OCI-LY7 (cell line): Measurements from ENCODE around the gene CNOT6L. TPM values are rescaled to one million over a fixed set of nuclear protein-coding genes. Genes with fewer than 3 reads are reported as not detected.
A peak's percentile ranks its signal among the peaks of the same experiment; 100 is the strongest.

Source experiments
- BruUV-seq: library from RNA; stranded (reverse); fragments of 400-500 nt; replicated peaks from 2 replicates; lab custom pipeline; 2021; lab: Mats Ljungman, UMichigan
- CTCF ChIA-PET: fragments of 300-600 bp; sonication (Branson Sonifier 250); formaldehyde crosslinking; loops from one replicate; lab custom pipeline; 2022; ENCODE audit warnings: antibody characterized with exemption; ENCODE audit not compliant: unreplicated experiment; lab: Charles Lee
- POLR2A ChIA-PET: fragments of 300-600 bp; sonication (Branson Sonifier 250); formaldehyde crosslinking; loops from one replicate; lab custom pipeline; 2022; ENCODE audit warnings: antibody characterized with exemption; lab: Charles Lee
- DNase-seq: peaks from one replicate; pipeline ENCODE4 v3.0.0-alpha.2; 2015; ENCODE audit warnings: low spot score
- H2AFZ ChIP-seq: fragments of 200-600 bp; sonication (generic), shearing (Covaris generic); 2 replicates; pipeline ENCODE4 v1.6.1; 2014; ENCODE audit warnings: mild to moderate bottlenecking, antibody characterized with exemption, low read length, moderate library complexity
- H3K27ac ChIP-seq: fragments of 200-600 bp; sonication (generic); 2 replicates; pipeline ENCODE4 v1.5.1; 2014; ENCODE audit warnings: mixed run types, low read depth, mild to moderate bottlenecking, moderate library complexity, low read length, inconsistent platforms; ENCODE audit not compliant: poor library complexity, severe bottlenecking
- H3K36me3 ChIP-seq: fragments of 200-600 bp; sonication (generic); 2 replicates; pipeline ENCODE4 v1.6.1; 2014; ENCODE audit warnings: mild to moderate bottlenecking, antibody characterized with exemption, low read length, moderate library complexity, mixed read lengths; ENCODE audit not compliant: insufficient read depth
- H3K4me1 ChIP-seq: fragments of 200-600 bp; sonication (generic); 2 replicates; pipeline ENCODE4 v1.5.1; 2014; ENCODE audit warnings: mild to moderate bottlenecking, low read length; ENCODE audit not compliant: insufficient read depth, poor library complexity, severe bottlenecking
- H3K4me2 ChIP-seq: fragments of 200-600 bp; sonication (generic); 2 replicates; pipeline ENCODE4 v1.6.1; 2014; ENCODE audit warnings: mild to moderate bottlenecking, low read length
- H3K4me3 ChIP-seq: fragments of 200-600 bp; sonication (generic); 2 replicates; pipeline ENCODE4 v1.5.1; 2014; ENCODE audit warnings: mild to moderate bottlenecking, low read depth, low read length; ENCODE audit not compliant: poor library complexity, severe bottlenecking
- H3K79me2 ChIP-seq: fragments of 200-600 bp; sonication (generic); 2 replicates; pipeline ENCODE4 v1.6.1; 2016; ENCODE audit warnings: low read depth, mild to moderate bottlenecking, low read length, moderate library complexity, mixed read lengths; ENCODE audit not compliant: insufficient read depth
- H3K9me2 ChIP-seq: fragments of 200-600 bp; sonication (generic); 2 replicates; pipeline ENCODE4 v1.6.1; 2016; ENCODE audit warnings: mild to moderate bottlenecking, low read length, mixed read lengths; ENCODE audit not compliant: insufficient read depth
- H3K9me3 ChIP-seq: fragments of 200-600 bp; sonication (generic); 2 replicates; pipeline ENCODE4 v1.6.1; 2014; ENCODE audit warnings: mild to moderate bottlenecking, mixed run types, low read length, mixed read lengths
- H4K20me1 ChIP-seq: fragments of 200-600 bp; sonication (generic); 2 replicates; pipeline ENCODE4 v1.6.1; 2014; ENCODE audit warnings: mild to moderate bottlenecking, antibody characterized with exemption, low read length, moderate library complexity, mixed read lengths; ENCODE audit not compliant: insufficient read depth
- EZH2phosphoT487 ChIP-seq: fragments of 200-600 bp; sonication (generic); IDR thresholded peaks from 2 replicates; pipeline ENCODE4 v1.6.1; 2018; ENCODE audit warnings: low read depth, borderline replicate concordance, mild to moderate bottlenecking, mixed run types, antibody characterized with exemption, low read length, moderate library complexity, mixed read lengths
- intact Hi-C: fragments of 100-400 bp; cut with micrococcal nuclease; formaldehyde crosslinking; loops from one replicate; pipeline ENCODE4 v1.10.0; 2022; ENCODE audit not compliant: unreplicated experiment
- total RNA-seq, 2 experiments: library from RNA; depleted of rRNA in 1 of 2; stranded (reverse); fragments of >200 nt in 1 of 2; shearing (Covaris generic) in 1 of 2; gene quantifications; 2 replicates each; pipeline ENCODE4 v1.2.3, GENCODE V29; 2014 to 2022
- TF ChIP-seq, protein P1 (sequence below): fragments of 200-600 bp; sonication (generic); conservative IDR thresholded peaks from 2 replicates; pipeline ENCODE4 v1.5.1; 2014; ENCODE audit warnings: mild to moderate bottlenecking, antibody characterized with exemption, low read length, moderate library complexity, mixed read lengths

Gene CNOT6L
- total RNA-seq, 2 experiments from 2014 or later: 21.4 to 112 TPM

GRCh38 chr4:77712675-77713074 is 106.5 kb downstream of the CNOT6L start:
- peaks cover 43% of the 10 kb centered on the region for H3K36me3 ChIP-seq
- no peak overlapping the region for H3K4me2 ChIP-seq
- H3K9me2 ChIP-seq: no peaks in the 10 kb centered on the region
- no peak overlapping the region for H2AFZ ChIP-seq
- H3K4me3 ChIP-seq: no peak overlapping the region
- no peak overlapping the region for H3K27ac ChIP-seq
- no TSS peak for BruUV-seq
- no peak for DNase-seq
- intact Hi-C loops: no loop called here
- ChIA-PET CTCF (no interaction called here), POLR2A (interaction anchor here (0.5 kb wide), 1 partner anchor 33 kb away, joined by 3 read pairs; no protein-coding TSS in a partner anchor)
- no peaks in the 10 kb centered on the region for H3K79me2 ChIP-seq
- no peaks in the 10 kb centered on the region for H3K9me3 ChIP-seq
- H4K20me1 ChIP-seq: no peaks in the 10 kb centered on the region
- H3K4me1 ChIP-seq: peaks cover 9% of the 10 kb centered on the region
- TF ChIP-seq EZH2phosphoT487: no peak
- TF ChIP-seq, protein P1, sequence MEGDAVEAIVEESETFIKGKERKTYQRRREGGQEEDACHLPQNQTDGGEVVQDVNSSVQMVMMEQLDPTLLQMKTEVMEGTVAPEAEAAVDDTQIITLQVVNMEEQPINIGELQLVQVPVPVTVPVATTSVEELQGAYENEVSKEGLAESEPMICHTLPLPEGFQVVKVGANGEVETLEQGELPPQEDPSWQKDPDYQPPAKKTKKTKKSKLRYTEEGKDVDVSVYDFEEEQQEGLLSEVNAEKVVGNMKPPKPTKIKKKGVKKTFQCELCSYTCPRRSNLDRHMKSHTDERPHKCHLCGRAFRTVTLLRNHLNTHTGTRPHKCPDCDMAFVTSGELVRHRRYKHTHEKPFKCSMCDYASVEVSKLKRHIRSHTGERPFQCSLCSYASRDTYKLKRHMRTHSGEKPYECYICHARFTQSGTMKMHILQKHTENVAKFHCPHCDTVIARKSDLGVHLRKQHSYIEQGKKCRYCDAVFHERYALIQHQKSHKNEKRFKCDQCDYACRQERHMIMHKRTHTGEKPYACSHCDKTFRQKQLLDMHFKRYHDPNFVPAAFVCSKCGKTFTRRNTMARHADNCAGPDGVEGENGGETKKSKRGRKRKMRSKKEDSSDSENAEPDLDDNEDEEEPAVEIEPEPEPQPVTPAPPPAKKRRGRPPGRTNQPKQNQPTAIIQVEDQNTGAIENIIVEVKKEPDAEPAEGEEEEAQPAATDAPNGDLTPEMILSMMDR: no peak

DNA sequence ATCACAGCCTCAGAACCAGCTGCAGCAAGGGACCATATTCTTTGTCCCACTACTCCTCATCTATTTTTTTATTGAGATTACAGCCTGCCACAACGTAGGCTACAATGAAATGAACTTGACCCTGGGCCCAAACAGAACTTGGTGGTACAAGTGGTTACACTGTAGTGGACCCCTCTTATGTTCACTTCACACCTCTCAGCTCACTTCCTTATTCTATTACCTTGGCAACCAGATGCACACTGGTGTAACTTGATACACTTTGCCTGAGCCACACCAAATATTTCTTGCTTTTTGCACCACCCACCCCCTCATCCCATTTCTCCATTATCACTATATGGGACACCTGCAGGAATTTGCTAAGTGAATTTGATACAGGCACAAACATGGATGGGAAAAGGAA is 107.7 kb downstream of the CNOT6L start:
- intact Hi-C loops: no loop called here
- peaks cover 34% of the 10 kb centered on the region for H3K36me3 ChIP-seq
- H3K4me1 ChIP-seq: peaks cover 9% of the 10 kb centered on the region
- no peak overlapping the region for H2AFZ ChIP-seq
- no TSS peak for BruUV-seq
- ChIA-PET CTCF (no interaction called here), POLR2A (no interaction called here)
- no peak overlapping the region for H3K27ac ChIP-seq
- no peaks in the 10 kb centered on the region for H3K9me3 ChIP-seq
- no peak overlapping the region for H3K4me3 ChIP-seq
- no peak overlapping the region for H3K4me2 ChIP-seq
- H4K20me1 ChIP-seq: no peaks in the 10 kb centered on the region
- TF ChIP-seq, protein P1: no peak
- no peak for TF ChIP-seq EZH2phosphoT487
- no peaks in the 10 kb centered on the region for H3K9me2 ChIP-seq
- no peaks in the 10 kb centered on the region for H3K79me2 ChIP-seq
- peak; percentile 16 for DNase-seq

DNA sequence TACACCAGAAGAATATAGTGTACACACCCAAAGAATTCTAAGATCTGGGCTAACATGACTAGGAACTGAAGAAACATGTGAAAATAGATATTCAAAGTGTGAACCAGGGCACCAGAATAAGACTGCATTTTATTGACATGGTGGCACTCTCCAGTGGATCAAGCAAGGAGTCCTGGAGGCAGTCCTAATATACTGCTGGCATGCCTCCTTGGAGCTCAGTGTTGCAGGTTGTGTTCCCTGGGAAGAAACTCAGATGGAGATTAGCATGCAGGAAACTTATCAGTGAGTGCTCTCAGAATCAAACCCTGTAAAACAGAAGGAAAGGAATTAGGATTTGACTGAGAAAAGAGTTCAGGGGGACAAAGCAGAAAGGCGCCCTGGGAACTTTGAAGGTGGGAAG is 108.5 kb downstream of the CNOT6L start:
- Histone ChIP-seq H3K27ac (no peak overlapping the region), H4K20me1 (no peaks in the 10 kb centered on the region), H3K79me2 (no peaks in the 10 kb centered on the region), H3K9me3 (no peaks in the 10 kb centered on the region), H3K9me2 (no peaks in the 10 kb centered on the region), H3K4me2 (no peak overlapping the region), H3K36me3 (peaks cover 26% of the 10 kb centered on the region), H2AFZ (no peak overlapping the region), H3K4me3 (no peak overlapping the region), H3K4me1 (peaks cover 9% of the 10 kb centered on the region)
- TF ChIP-seq, protein P1: no peak
- no peak for TF ChIP-seq EZH2phosphoT487
- ChIA-PET POLR2A (no interaction called here), CTCF (no interaction called here)
- DNase-seq: no peak
- BruUV-seq: no TSS peak
- intact Hi-C loops: no loop called here
